ENCODE results near the gene C1orf210. TPM values are rescaled to one million over a fixed set of nuclear protein-coding genes. Genes with fewer than 3 reads are reported as not detected.

C1orf210 gene
- total RNA-seq, 1 experiment from 2014 or later: not detected

DNA sequence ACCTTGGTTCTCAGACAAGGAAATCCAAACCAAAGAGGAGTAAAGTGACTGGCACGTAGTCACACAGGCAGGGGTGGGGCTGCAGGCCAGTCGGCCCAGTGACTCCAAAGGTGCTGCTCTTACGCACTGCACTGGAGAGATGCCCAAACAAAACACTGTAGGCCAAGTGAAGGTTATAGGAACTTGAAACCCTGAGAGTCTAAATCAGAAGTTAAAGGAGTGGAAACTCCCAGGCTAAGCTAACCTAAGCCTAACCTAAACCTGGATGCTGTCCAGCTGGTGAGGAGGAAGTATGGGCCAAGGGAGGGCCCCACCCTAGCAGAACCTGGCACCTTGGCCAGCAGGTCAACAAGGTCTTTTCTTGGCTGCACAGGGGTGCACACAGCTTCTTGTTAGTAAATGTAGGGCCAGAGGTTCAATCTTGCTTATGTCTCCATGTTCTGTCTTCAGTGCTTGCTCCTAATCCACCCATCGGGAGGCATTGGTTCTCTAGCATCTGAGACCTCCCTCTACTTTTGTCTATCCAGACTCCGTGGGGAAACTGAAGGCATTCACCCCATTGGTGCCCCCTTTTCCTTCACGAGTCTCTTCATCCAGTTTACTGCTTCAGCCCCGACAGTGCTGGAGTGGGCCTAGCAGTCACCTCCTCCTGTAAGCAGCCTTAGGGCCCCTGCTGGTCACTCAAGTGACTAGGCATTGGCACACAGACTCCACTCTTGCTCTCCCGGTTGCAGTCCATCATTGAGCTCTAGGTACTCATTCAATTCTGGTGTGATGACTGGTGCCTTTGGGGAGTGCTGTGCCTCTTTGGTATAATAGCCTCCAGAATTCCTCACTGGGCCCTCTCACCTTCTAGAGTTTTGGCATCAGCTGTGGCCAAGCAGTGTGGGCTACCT, 28.5 kb downstream of the C1orf210 start:
- Histone ChIP-seq H4K20me1 (ENCODE audit: insufficient read depth, low read depth, low read length) (no peaks in the 10 kb centered on the region), H3K79me2 (ENCODE audit: low read length) (no peaks in the 10 kb centered on the region), H3K4me1 (ENCODE audit: low read length) (peaks cover 3% of the 10 kb centered on the region), H3K4me2 (ENCODE audit: low read depth, low read length, poor library complexity, severe bottlenecking) (no peak overlapping the region), H3K27ac (ENCODE audit: low read length) (no peak overlapping the region), H3K4me3 (ENCODE audit: low read length) (no peak overlapping the region), H3K9me3 (ENCODE audit: low read length) (no peaks in the 10 kb centered on the region), H3K36me3 (ENCODE audit: insufficient read depth, low read length) (no peaks in the 10 kb centered on the region), H3K27me3 (ENCODE audit: low read length) (no peaks in the 10 kb centered on the region), H3K9me2 (replicated peaks; ENCODE audit: insufficient read depth, low read length) (no peaks in the 10 kb centered on the region), H2AFZ (ENCODE audit: low read length) (no peak overlapping the region), H3K9ac (ENCODE audit: low read length) (no peak overlapping the region)
- no peak for DNase-seq

DNA sequence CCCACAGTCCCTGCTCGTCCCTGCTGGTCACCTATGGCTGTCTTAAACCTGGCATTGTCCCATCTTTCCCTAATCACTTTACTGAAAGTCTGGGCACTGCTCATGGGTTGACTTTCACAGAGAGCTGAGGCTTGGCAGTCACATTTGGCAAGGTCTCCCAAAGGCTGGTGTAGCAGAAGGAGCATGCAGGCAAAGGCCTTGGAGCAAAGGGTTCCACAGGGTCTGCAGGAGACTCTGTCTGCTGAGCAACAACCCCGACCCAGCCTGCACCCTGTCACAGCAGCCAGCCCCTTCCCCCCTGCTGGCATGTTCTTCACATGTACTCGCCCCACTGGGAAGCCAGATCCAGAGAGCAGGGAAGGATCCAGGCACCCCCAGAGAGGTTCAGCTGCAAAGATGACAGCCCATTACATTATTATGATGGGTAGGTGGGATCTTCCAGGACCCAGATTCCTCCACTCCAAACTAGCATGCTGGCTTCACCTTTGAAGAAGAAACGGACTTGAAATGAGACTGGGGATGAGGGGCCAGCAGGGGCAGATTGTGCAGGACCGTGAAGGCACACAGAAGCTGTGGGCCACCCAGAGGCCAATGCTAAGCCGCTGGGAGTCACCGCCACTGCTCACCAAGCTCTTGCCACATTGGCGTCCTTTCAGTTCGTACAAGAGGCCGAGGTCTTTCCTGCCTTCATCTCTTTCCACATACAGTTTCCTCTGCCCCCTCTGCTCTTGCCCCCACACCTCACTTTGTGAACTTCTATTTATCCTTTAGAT, 29.8 kb downstream of the C1orf210 start:
- Histone ChIP-seq H3K79me2 (ENCODE audit: low read length) (no peaks in the 10 kb centered on the region), H3K27ac (ENCODE audit: low read length) (no peak overlapping the region), H3K9me3 (ENCODE audit: low read length) (no peaks in the 10 kb centered on the region), H3K9ac (ENCODE audit: low read length) (no peak overlapping the region), H3K4me2 (ENCODE audit: low read depth, low read length, poor library complexity, severe bottlenecking) (no peak overlapping the region), H4K20me1 (ENCODE audit: insufficient read depth, low read depth, low read length) (no peaks in the 10 kb centered on the region), H3K4me1 (ENCODE audit: low read length) (peaks cover 3% of the 10 kb centered on the region), H3K4me3 (ENCODE audit: low read length) (no peak overlapping the region), H3K27me3 (ENCODE audit: low read length) (no peaks in the 10 kb centered on the region), H2AFZ (ENCODE audit: low read length) (no peak overlapping the region), H3K36me3 (ENCODE audit: insufficient read depth, low read length) (no peaks in the 10 kb centered on the region), H3K9me2 (replicated peaks; ENCODE audit: insufficient read depth, low read length) (no peaks in the 10 kb centered on the region)
- no peak for DNase-seq

DNA sequence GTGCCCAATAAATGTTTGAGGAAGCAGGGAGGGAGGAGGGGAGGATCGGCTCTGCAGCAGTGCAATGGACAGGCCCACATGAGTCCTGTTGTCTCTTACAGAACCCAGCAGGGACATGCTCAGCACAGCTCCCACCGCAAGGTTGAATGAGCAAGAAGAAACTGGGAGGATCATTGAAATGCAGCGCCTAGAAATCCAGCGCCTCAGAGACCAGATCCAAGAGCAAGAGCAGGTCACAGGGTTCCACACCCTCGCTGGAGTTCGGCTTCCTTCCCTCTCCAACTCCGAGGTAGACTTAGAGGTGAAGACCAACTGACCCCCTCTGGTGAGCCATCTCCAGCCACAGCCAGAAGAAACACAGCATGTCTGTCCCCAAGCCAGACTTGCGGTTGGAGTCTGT, 31.5 kb downstream of the C1orf210 start:
- H3K9me2 ChIP-seq (replicated peaks; ENCODE audit: insufficient read depth, low read length): no peaks in the 10 kb centered on the region
- no peak overlapping the region for H3K4me3 ChIP-seq (ENCODE audit: low read length)
- no peaks in the 10 kb centered on the region for H3K9me3 ChIP-seq (ENCODE audit: low read length)
- H2AFZ ChIP-seq (ENCODE audit: low read length): no peak overlapping the region
- no peaks in the 10 kb centered on the region for H3K79me2 ChIP-seq (ENCODE audit: low read length)
- no peak overlapping the region for H3K4me2 ChIP-seq (ENCODE audit: low read depth, low read length, poor library complexity, severe bottlenecking)
- H3K36me3 ChIP-seq (ENCODE audit: insufficient read depth, low read length): no peaks in the 10 kb centered on the region
- DNase-seq: no peak
- no peak overlapping the region for H3K27ac ChIP-seq (ENCODE audit: low read length)
- H3K27me3 ChIP-seq (ENCODE audit: low read length): no peaks in the 10 kb centered on the region
- peaks cover 3% of the 10 kb centered on the region for H3K4me1 ChIP-seq (ENCODE audit: low read length)
- H3K9ac ChIP-seq (ENCODE audit: low read length): no peak overlapping the region
- no peaks in the 10 kb centered on the region for H4K20me1 ChIP-seq (ENCODE audit: insufficient read depth, low read depth, low read length)

DNA sequence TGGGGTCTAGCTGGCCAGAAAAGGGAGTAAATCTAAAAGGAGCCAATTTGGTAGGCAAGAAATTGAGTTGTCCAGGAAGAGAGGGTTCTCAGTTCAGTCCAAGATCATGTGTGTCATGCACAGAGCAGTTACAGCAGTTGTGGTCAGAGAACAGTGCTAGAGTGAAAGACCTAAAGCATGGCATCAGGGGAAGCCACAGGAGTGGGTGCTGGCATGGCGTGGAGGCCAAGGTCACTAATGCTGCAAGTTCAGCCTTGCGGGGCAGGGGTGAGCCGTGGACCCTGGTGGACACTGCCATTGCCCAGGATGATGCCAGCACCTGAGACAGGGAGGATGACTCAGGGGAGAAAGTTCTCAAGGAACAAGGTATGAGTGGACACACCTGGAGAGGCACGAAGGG, 32.2 kb downstream of the C1orf210 start:
- H3K27me3 ChIP-seq (ENCODE audit: low read length): no peaks in the 10 kb centered on the region
- no peak overlapping the region for H3K27ac ChIP-seq (ENCODE audit: low read length)
- no peak overlapping the region for H3K9ac ChIP-seq (ENCODE audit: low read length)
- H3K79me2 ChIP-seq (ENCODE audit: low read length): no peaks in the 10 kb centered on the region
- H3K36me3 ChIP-seq (ENCODE audit: insufficient read depth, low read length): no peaks in the 10 kb centered on the region
- no peaks in the 10 kb centered on the region for H3K9me3 ChIP-seq (ENCODE audit: low read length)
- H3K4me3 ChIP-seq (ENCODE audit: low read length): no peak overlapping the region
- no peak overlapping the region for H2AFZ ChIP-seq (ENCODE audit: low read length)
- peaks cover 3% of the 10 kb centered on the region for H3K4me1 ChIP-seq (ENCODE audit: low read length)
- no peaks in the 10 kb centered on the region for H4K20me1 ChIP-seq (ENCODE audit: insufficient read depth, low read depth, low read length)
- no peaks in the 10 kb centered on the region for H3K9me2 ChIP-seq (replicated peaks; ENCODE audit: insufficient read depth, low read length)
- H3K4me2 ChIP-seq (ENCODE audit: low read depth, low read length, poor library complexity, severe bottlenecking): no peak overlapping the region
- no peak for DNase-seq

DNA sequence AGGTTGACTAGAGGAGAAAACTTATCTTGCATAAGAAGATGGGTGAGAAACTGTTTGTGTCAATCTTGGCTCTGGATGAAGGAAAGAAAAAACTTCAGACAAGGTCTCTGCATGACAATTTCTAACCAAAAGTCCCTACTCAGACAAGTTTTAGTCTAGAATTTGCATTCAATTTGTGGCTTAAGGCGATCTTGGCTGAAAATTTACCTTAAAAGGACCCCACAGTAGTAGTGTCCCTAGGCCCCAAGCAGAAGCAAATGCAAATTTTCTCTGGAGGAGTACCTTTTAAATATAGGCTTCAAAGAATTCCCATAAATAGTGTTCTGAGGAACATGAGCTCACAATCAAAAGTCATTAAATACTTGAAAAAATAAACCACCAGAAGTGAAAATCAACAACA, 33.2 kb downstream of the C1orf210 start:
- H3K27me3 ChIP-seq (ENCODE audit: low read length): no peaks in the 10 kb centered on the region
- H2AFZ ChIP-seq (ENCODE audit: low read length): no peak overlapping the region
- H3K9me2 ChIP-seq (replicated peaks; ENCODE audit: insufficient read depth, low read length): no peaks in the 10 kb centered on the region
- no peak overlapping the region for H3K4me2 ChIP-seq (ENCODE audit: low read depth, low read length, poor library complexity, severe bottlenecking)
- peaks cover 3% of the 10 kb centered on the region for H3K4me1 ChIP-seq (ENCODE audit: low read length)
- no peak for DNase-seq
- H3K9ac ChIP-seq (ENCODE audit: low read length): no peak overlapping the region
- no peaks in the 10 kb centered on the region for H3K79me2 ChIP-seq (ENCODE audit: low read length)
- H3K9me3 ChIP-seq (ENCODE audit: low read length): no peaks in the 10 kb centered on the region
- H3K27ac ChIP-seq (ENCODE audit: low read length): no peak overlapping the region
- H3K36me3 ChIP-seq (ENCODE audit: insufficient read depth, low read length): no peaks in the 10 kb centered on the region
- no peak overlapping the region for H3K4me3 ChIP-seq (ENCODE audit: low read length)
- no peaks in the 10 kb centered on the region for H4K20me1 ChIP-seq (ENCODE audit: insufficient read depth, low read depth, low read length)

DNA sequence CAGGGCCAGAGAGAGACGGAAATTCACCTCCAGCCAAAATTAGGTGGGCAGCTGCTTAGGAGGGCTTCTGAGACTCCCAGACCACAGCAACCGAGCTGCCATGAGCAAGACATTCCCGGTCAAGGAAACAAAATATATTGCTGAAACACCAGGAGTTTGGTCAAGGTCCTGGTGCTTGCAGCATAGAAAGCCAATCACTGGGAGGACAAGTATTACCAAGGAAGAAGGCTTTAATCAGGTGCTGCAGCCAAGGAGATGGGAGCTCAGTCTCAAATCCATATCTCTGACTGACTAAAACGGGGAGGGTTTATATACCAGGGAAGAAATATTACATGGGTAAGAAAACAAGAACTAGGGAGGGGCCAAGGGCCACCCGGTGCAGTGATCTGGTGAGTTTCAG, 34.4 kb downstream of the C1orf210 start:
- H3K4me2 ChIP-seq (ENCODE audit: low read depth, low read length, poor library complexity, severe bottlenecking): no peak overlapping the region
- H3K79me2 ChIP-seq (ENCODE audit: low read length): no peaks in the 10 kb centered on the region
- H3K27ac ChIP-seq (ENCODE audit: low read length): no peak overlapping the region
- H3K27me3 ChIP-seq (ENCODE audit: low read length): no peaks in the 10 kb centered on the region
- no peaks in the 10 kb centered on the region for H3K9me2 ChIP-seq (replicated peaks; ENCODE audit: insufficient read depth, low read length)
- no peaks in the 10 kb centered on the region for H4K20me1 ChIP-seq (ENCODE audit: insufficient read depth, low read depth, low read length)
- no peaks in the 10 kb centered on the region for H3K9me3 ChIP-seq (ENCODE audit: low read length)
- peaks cover 3% of the 10 kb centered on the region for H3K4me1 ChIP-seq (ENCODE audit: low read length)
- no peak overlapping the region for H3K9ac ChIP-seq (ENCODE audit: low read length)
- no peak overlapping the region for H3K4me3 ChIP-seq (ENCODE audit: low read length)
- H3K36me3 ChIP-seq (ENCODE audit: insufficient read depth, low read length): no peaks in the 10 kb centered on the region
- H2AFZ ChIP-seq (ENCODE audit: low read length): no peak overlapping the region
- DNase-seq: no peak

DNA sequence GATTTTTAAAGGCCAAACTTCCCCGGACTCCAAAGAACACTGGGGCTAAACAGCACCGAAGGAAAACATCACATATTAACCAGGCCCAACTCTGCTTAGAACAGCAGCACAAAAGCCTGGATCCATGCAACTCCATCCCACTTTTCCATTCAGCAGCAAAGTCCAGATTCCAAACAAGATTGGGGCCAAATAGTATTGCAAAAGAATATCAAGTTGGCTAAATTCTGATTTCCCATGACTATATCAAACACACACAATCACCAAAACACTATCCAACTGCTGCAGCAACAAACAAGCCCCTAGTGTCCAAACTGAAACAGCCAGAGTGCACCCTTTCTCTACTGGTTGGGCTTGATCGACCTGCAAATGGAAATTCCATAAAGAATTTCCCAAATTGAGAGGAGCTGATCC, 35.0 kb downstream of the C1orf210 start:
- no peak overlapping the region for H3K4me2 ChIP-seq (ENCODE audit: low read depth, low read length, poor library complexity, severe bottlenecking)
- no peaks in the 10 kb centered on the region for H4K20me1 ChIP-seq (ENCODE audit: insufficient read depth, low read depth, low read length)
- H3K27me3 ChIP-seq (ENCODE audit: low read length): no peaks in the 10 kb centered on the region
- H2AFZ ChIP-seq (ENCODE audit: low read length): no peak overlapping the region
- DNase-seq: no peak
- H3K9me2 ChIP-seq (replicated peaks; ENCODE audit: insufficient read depth, low read length): no peaks in the 10 kb centered on the region
- H3K79me2 ChIP-seq (ENCODE audit: low read length): no peaks in the 10 kb centered on the region
- no peak overlapping the region for H3K27ac ChIP-seq (ENCODE audit: low read length)
- H3K4me3 ChIP-seq (ENCODE audit: low read length): no peak overlapping the region
- no peaks in the 10 kb centered on the region for H3K36me3 ChIP-seq (ENCODE audit: insufficient read depth, low read length)
- H3K9me3 ChIP-seq (ENCODE audit: low read length): no peaks in the 10 kb centered on the region
- H3K9ac ChIP-seq (ENCODE audit: low read length): no peak overlapping the region
- H3K4me1 ChIP-seq (ENCODE audit: low read length): peaks cover 3% of the 10 kb centered on the region

DNA sequence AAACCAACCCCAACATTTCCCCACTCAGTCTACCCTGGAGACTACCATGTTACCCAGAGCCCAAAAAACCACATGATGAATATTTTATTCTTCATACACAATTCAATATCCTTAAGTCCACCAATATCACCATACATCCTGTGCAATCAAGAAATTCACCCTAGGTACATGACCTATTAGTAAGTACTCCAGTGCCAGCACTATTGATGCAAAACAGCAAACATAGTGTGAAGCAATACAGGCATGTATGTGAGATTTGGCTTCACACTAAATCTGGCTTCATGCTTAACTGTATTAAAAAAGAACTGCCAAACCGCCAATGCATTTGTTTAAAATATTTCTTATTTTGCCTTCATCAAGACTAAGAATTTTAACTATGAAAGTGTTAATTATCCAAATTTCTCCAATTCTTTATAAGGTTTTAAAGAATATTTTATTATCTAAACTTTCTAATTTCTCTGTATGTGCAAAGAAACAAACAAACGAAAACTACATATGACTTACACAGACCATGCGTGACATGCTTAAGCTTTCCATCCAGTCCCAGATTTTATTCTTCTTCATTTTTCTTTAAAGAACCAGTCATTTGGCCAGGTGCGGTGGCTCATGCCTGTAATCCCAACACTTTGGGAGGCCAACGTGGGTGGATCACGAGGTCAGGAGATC, 38.0 kb downstream of the C1orf210 start:
- Histone ChIP-seq H3K4me3 (ENCODE audit: low read length) (no peak overlapping the region), H3K4me1 (ENCODE audit: low read length) (peaks cover 3% of the 10 kb centered on the region), H3K4me2 (ENCODE audit: low read depth, low read length, poor library complexity, severe bottlenecking) (no peak overlapping the region), H4K20me1 (ENCODE audit: insufficient read depth, low read depth, low read length) (no peaks in the 10 kb centered on the region), H3K9me2 (replicated peaks; ENCODE audit: insufficient read depth, low read length) (no peaks in the 10 kb centered on the region), H3K9me3 (ENCODE audit: low read length) (no peaks in the 10 kb centered on the region), H2AFZ (ENCODE audit: low read length) (no peak overlapping the region), H3K9ac (ENCODE audit: low read length) (no peak overlapping the region), H3K27ac (ENCODE audit: low read length) (no peak overlapping the region), H3K79me2 (ENCODE audit: low read length) (no peaks in the 10 kb centered on the region), H3K36me3 (ENCODE audit: insufficient read depth, low read length) (no peaks in the 10 kb centered on the region), H3K27me3 (ENCODE audit: low read length) (no peaks in the 10 kb centered on the region)
- DNase-seq: no peak
